IPS DF 6.9 (cell line): Measurements from ENCODE around the gene FAM181A.

Experiments used
- DNase-seq: peaks from one replicate; pipeline ENCODE4 v3.0.0-alpha.2; 2013; ENCODE audit warnings: low read depth, low spot score
- H3K27ac ChIP-seq: one replicate; pipeline ENCODE4 v1.5.1; 2013; ENCODE audit warnings: low read length, control low read depth
- H3K27me3 ChIP-seq: 2 replicates; pipeline ENCODE4 v1.6.1; 2013; ENCODE audit warnings: mild to moderate bottlenecking, low read length; ENCODE audit not compliant: control insufficient read depth, insufficient read depth
- H3K36me3 ChIP-seq: 2 replicates; pipeline ENCODE4 v1.6.1; 2013; ENCODE audit warnings: low read length; ENCODE audit not compliant: control insufficient read depth, insufficient read depth
- H3K4me1 ChIP-seq: 2 replicates; pipeline ENCODE4 v1.6.1; 2013; ENCODE audit warnings: low read length; ENCODE audit not compliant: control insufficient read depth, insufficient read depth
- H3K4me3 ChIP-seq: 2 replicates; pipeline ENCODE4 v1.5.1; 2013; ENCODE audit warnings: mild to moderate bottlenecking, low read length
- H3K9me3 ChIP-seq: 2 replicates; pipeline ENCODE4 v1.6.1; 2013; ENCODE audit warnings: low read length, inconsistent platforms; ENCODE audit not compliant: control insufficient read depth, insufficient read depth
- WGBS: extraction: QIAGEN DNeasy Blood & Tissue Kit; methylation state at CpG from one replicate; pipeline ENCODE4 v1.1.7; 2013; ENCODE audit warnings: mixed read lengths, missing lambda C conversion rate; ENCODE audit not compliant: insufficient read length, insufficient coverage; 5-methylcytosine and 5-hydroxymethylcytosine counted together

FAM181A gene

DNA sequence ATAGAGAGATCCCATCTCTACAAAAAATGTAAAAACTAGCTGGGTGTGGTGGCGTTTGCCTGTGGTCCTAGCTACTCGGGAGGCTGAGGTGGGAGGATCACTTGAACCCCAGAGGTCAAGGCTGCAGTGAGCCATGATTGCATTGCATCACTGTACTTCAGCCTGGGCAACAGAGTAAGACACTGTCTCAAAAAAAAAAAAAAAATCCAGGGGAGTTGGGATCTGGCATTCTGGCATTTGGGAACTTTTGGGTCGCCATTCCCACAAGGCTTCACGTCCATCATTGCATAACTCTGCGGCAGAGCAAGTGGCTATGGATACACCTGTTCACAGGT is 34.7 kb upstream of the FAM181A start:
- no peak overlapping the region for H3K4me3 ChIP-seq
- H3K9me3 ChIP-seq: no peaks in the 10 kb centered on the region
- DNase-seq: no peak
- no peaks in the 10 kb centered on the region for H3K27me3 ChIP-seq
- H3K27ac ChIP-seq: no peak overlapping the region
- WGBS: no CpG with 5 or more reads among the region's 5 CpGs
- no peaks in the 10 kb centered on the region for H3K4me1 ChIP-seq
- no peaks in the 10 kb centered on the region for H3K36me3 ChIP-seq

DNA sequence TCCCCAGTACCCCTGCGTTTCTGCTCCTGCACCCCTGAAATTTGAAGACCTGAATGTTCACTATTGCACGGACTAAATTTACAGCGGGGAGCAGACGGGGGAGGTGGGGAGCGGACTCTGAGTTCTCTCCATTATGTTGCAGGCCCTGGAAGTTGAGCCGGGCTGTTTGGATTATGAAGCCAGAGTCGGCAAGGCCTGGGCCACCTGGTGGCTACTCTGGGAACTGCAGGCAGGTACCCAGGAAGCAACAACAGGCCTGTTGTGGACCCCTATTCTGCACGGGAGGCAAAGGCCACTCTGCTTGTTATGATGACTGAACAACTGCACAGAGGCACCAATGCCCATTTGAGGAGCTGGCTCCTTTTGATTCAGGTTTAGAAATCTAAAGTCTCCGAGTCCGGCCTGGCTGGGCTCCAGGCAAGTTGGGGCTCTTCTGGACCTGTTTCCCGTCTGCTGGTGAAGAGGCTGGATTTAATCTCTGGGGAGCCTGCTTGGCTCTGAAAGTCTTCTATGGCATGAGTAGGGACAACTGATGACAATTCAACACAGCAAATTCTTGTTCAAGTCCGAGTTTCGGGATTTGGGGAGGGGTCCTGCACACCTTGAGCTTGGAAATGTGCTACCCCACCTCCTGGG is 34.1 kb upstream of the FAM181A start:
- H3K4me3 ChIP-seq: no peak overlapping the region
- no peaks in the 10 kb centered on the region for H3K36me3 ChIP-seq
- no CpG with 5 or more reads among the region's 13 CpGs for whole genome bisulfite sequencing
- peak; percentile 57 for DNase-seq
- H3K9me3 ChIP-seq: no peaks in the 10 kb centered on the region
- H3K4me1 ChIP-seq: no peaks in the 10 kb centered on the region
- no peaks in the 10 kb centered on the region for H3K27me3 ChIP-seq
- H3K27ac ChIP-seq: no peak overlapping the region

DNA sequence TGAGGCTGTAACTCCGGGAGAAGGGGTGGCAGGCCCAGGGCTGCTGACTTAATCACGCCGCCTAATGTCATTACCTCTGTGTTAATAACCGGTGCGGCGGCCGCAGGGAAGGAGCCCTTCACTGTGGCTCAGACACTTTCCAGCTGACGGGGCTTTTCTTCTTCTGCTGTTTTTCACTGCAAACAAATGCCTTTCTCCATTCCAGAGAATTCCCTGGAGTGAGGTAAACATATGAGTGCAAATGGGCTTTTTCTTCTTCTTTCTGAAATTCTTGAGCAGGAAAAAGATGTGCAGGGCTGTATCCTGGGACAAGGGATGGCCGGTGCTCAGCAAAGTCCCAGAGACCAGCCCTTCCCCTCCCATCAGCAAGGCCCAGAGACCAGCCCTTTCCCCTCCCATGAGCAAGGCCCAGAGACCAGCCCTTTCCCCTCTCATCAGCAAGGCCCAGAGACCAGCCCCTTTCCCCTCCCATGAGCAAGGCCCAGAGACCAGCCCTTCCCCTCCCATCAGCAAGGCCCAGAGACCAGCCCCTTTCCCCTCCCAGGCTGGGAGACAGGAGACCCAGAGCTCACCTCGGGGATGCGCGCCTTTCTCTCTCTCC is 33.4 kb upstream of the FAM181A start:
- Histone ChIP-seq H3K4me3 (no peak overlapping the region), H3K27me3 (no peaks in the 10 kb centered on the region), H3K27ac (no peak overlapping the region), H3K4me1 (no peaks in the 10 kb centered on the region), H3K36me3 (no peaks in the 10 kb centered on the region), H3K9me3 (no peaks in the 10 kb centered on the region)
- WGBS: no CpG with 5 or more reads among the region's 12 CpGs
- peak; percentile 72 for DNase-seq

DNA sequence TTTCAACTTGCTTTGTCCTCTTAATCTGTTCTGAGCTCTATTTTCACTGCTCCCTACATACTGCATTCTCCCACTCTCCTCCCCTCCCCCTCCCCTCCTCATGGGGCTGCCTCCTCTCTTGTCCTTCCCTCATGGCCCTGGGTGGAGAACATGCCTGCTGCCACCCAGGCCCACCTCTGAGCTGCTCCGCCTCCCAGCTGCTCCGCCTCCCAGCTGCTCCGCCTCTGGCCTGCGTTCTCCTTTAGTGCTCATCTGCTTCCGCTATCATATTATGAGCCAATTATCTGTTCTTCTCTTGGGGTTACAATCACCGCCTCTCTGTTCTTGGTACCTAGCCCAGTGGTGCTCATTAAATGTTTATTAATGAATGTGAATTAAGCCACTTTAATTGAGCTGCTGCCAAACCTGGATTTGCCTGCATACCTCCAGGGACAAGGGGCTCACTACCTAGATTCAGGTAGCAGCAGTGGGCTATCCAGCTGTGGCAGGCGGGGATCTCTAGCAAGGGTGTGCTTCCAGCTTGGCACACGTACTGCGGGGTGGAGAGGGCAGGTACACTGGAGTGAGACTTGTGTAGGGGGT is 32.0 kb upstream of the FAM181A start:
- no peaks in the 10 kb centered on the region for H3K4me1 ChIP-seq
- H3K27me3 ChIP-seq: no peaks in the 10 kb centered on the region
- WGBS: no CpG with 5 or more reads among the region's 9 CpGs
- H3K36me3 ChIP-seq: no peaks in the 10 kb centered on the region; the same call in 1 of the 2 replicates
- DNase-seq: no peak
- no peak overlapping the region for H3K27ac ChIP-seq
- H3K9me3 ChIP-seq: no peaks in the 10 kb centered on the region
- H3K4me3 ChIP-seq: no peak overlapping the region

DNA sequence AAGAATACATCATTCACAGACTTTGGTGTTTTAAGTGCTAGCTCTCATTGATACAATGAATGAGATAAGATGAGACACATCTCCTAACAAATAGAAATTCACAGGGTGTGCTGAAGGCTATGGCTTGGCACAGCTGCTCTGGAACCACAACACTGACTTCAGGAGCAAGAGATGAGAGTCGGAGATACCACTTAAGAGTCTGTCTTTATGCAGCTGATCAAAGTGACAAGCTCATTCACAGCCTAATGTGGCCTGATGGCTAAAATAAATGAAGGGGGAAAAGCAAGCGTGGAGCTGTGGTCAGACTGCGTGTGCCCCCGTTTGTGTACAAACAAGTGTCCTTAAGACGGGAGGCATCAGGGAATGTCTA is 29.7 kb upstream of the FAM181A start:
- Histone ChIP-seq H3K27me3 (no peaks in the 10 kb centered on the region), H3K9me3 (no peaks in the 10 kb centered on the region), H3K4me1 (no peaks in the 10 kb centered on the region), H3K4me3 (no peak overlapping the region), H3K27ac (no peak overlapping the region), H3K36me3 (no peaks in the 10 kb centered on the region; the same call in 1 of the 2 replicates)
- no CpG with 5 or more reads among the region's 5 CpGs for WGBS
- DNase-seq: no peak

DNA sequence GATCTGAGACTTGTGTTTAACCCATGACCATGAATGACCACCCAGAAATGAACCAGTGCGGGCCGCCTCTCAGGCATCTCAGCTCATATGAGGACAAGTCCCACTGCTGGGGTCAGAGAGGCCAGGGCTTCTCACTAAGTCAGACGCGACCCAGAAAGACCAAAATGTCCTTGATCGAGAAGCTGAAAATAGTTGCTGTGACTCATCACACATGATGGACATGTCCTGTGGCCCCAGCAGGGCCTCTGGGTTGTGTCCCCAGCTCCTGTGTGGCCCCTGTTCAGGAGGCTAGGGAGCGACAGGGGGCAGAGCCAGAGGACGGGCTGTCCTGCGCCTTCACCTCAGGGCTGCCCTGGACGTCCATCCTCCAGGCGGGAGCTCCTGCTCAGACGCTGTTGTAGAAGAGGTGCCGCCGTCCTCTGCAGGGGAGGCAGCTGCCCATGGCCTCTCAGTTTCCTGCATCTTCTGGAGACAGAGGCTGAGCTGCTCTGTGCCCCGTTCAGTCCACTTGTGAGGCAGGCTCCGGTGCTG is 29.0 kb upstream of the FAM181A start:
- Histone ChIP-seq H3K27ac (no peak overlapping the region), H3K4me3 (no peak overlapping the region), H3K27me3 (no peaks in the 10 kb centered on the region), H3K36me3 (no peaks in the 10 kb centered on the region; the same call in 1 of the 2 replicates), H3K9me3 (no peaks in the 10 kb centered on the region), H3K4me1 (no peaks in the 10 kb centered on the region)
- no CpG with 5 or more reads among the region's 15 CpGs for WGBS
- DNase-seq: no peak

DNA sequence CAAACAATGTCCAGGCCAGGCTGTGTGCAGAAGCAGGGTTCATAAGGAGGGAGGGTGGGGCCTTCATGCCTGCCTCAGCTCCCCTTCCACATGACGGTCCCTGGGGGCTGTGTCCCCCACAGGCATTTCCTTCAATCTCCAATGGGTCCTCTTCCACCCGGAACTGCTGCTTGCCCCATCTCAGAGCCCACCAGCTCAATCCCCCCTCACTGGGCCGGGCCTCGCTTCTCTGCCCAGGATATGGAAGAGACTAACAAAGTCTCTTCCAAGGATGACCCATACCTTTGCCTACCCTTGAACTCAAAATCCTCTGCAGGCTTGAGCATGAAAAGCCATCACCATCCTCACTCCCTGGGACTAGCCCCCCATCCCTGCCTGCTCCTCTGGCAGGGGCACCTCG is 28.4 kb upstream of the FAM181A start:
- Histone ChIP-seq H3K4me1 (no peaks in the 10 kb centered on the region), H3K4me3 (no peak overlapping the region), H3K36me3 (no peaks in the 10 kb centered on the region; the same call in 1 of the 2 replicates), H3K27me3 (no peaks in the 10 kb centered on the region), H3K9me3 (no peaks in the 10 kb centered on the region), H3K27ac (no peak overlapping the region)
- no peak for DNase-seq
- WGBS: no CpG with 5 or more reads among the region's 5 CpGs

DNA sequence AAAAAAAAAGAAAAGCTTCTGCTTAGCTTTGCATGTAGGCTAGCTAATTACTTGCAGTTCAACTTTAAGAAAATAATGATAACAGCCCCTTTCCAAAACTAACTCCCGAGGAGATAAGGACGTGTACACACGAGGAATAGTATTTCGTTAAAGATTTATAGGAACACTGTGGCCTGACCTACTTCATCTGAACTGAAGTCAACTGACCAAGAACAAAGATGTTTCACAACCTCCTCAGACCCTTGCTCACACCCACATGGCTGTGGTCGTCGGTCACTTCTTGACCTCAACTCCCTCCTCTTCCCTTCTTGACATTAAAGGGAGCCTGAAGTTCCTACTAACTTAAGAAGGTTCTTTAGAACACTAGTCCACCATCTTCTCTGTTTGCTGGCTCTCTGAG is 25.3 kb upstream of the FAM181A start:
- no peak overlapping the region for H3K27ac ChIP-seq
- no peak overlapping the region for H3K4me3 ChIP-seq
- H3K36me3 ChIP-seq: no peaks in the 10 kb centered on the region; the same call in 1 of the 2 replicates
- peaks cover 2% of the 10 kb centered on the region; the same call in 1 of the 2 replicates for H3K4me1 ChIP-seq
- H3K9me3 ChIP-seq: no peaks in the 10 kb centered on the region
- H3K27me3 ChIP-seq: no peaks in the 10 kb centered on the region
- DNase-seq: no peak
- no CpG with 5 or more reads among the region's 6 CpGs for WGBS

DNA sequence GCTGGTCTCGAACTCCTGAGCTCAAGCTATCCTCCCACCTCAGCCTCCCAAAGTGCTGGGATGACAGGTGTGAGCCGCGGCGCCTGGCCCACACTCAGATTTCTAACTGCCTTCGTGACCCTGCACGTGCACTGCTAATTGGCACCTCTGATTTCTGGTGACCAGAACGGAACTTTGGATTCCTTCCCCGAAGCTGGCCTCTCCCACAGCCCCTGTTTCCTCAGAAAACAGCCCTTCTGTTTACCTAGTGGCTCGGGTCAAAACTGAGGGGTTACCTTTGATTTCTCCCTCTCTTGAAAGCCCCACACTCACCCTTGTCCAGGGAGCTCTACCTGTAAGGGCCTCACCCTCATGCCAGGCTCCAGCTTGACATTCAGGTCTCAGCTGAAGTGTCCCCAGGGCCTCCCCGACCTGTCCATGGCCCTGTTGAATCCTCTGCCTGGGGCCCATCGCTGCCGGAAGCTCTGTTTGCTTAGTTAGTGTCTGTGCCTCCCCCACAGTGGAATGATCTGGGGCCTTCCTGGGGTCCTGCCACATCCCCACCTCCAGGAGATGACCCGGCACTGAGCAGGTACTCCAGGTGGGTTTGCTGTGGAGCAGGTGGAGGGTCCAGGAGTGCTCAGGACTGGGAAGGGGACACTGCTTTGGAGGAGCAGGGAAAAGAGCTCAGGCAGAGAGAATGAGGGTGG is 24.4 kb upstream of the FAM181A start:
- H3K4me1 ChIP-seq: peaks cover 2% of the 10 kb centered on the region; the same call in 1 of the 2 replicates
- H3K27me3 ChIP-seq: no peaks in the 10 kb centered on the region
- no peak for DNase-seq
- no peak overlapping the region for H3K4me3 ChIP-seq
- H3K27ac ChIP-seq: no peak overlapping the region
- no peaks in the 10 kb centered on the region for H3K9me3 ChIP-seq
- H3K36me3 ChIP-seq: no peaks in the 10 kb centered on the region; the same call in 1 of the 2 replicates
- WGBS: no CpG with 5 or more reads among the region's 13 CpGs

DNA sequence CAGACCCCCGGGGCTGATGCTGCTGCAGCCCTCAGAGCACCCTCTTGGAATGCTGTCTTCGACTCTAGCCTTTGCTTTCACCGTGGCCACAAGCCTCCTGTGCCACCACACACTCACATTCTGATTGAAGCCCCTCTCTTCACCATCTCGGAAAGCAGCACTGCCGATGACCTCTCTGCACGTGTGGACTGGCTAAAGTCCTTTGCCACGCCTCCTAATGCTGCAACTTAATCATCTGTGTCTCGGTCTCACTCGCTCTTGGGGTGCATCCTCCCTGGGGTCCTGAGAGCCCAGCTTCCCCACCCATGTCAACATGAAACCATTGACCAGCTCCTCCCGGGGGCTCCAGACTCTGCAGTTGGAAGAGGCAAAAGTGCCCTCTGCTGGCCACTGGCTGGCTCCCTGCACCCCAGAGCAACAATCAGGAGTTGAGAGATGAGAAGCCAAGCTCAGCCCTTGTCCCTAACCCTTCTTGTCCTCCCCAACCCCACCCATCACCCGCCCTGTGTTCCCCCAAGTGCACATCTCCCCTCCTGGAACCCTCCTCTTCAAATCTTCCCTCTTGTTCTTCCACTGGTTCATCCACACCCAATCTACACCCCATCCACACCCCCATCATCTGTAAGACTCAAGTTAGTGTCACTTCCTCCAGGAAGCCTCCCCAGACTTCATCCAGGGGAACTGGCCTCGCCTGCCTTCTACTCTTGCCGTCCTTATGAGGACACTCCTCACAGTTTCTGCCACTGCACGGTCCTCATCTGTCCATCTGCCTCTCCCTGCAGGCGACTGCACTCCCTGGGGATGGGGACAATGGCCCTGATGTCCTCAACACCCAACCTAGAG is 23.6 kb upstream of the FAM181A start:
- peaks cover 2% of the 10 kb centered on the region; the same call in 1 of the 2 replicates for H3K4me1 ChIP-seq
- H3K9me3 ChIP-seq: no peaks in the 10 kb centered on the region
- no peak overlapping the region for H3K27ac ChIP-seq
- no peak overlapping the region for H3K4me3 ChIP-seq
- no peaks in the 10 kb centered on the region for H3K27me3 ChIP-seq
- no CpG with 5 or more reads among the region's 15 CpGs for WGBS
- no peak for DNase-seq
- H3K36me3 ChIP-seq: no peaks in the 10 kb centered on the region; the same call in 1 of the 2 replicates
